Measurements from ENCODE around the gene SMTN.
"Not testable (repeated sequence)": the region's sequence is repeated elsewhere in the genome, so short reads cannot be mapped to it uniquely, and the experiment has no call there.

SMTN gene

GRCh38 chr22:31073545-31074145, 7.5 kb upstream of the SMTN start:
- DNase-seq, result not testable (repeated sequence)

DNA sequence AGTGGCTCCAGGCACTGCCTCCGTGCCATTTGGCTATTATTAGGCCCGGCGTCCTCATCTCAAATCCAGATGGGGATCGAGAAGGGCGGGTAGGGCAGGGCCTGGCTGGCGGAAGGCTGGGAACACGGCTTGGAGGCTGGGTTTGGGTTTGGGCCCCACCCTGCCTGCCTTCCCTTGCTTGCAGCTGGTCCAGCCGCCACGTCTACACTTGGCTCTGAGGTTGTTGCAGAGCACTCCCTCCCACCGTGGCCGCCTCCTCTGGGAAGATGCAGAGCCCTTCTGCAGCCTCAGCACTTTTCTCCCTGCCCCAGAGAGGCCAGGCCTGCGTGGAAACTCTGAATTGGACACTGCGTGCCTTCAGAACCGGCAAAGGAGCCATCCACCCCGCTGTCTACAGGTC, 5.2 kb upstream of the SMTN start:
- no peak for DNase-seq

- no peak for DNase-seq
Observed at GRCh38 chr22:31077681-31078080, 3.4 kb upstream of the SMTN start.

- not testable (repeated sequence) for DNase-seq
Observed at GRCh38 chr22:31078389-31078788, 2.7 kb upstream of the SMTN start.

DNA sequence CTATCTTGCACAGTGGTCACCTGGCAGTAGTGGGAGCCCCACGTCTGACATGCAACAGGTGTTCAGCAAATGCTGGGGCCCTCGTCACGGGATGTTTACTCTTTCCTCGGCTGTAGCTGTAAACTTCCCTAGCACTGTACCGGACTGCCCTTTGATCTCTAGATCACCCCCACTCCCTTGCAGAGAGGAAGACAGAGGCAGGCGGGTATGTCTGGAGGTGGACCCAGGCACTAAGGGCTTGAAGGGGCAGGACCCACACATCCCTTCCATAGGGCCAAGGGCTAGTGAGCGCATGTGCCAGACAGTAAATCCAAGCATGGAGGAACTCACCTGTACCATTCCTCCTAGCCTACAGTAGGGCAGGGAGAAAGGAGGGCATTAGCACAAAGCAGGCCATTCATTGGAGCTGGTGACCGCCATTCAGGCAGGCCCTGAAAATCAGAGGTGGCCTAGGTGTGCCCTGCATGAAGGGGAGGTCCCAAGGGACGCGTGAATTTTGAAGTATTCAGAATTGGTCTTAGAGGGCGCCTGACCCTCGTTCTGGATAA, 1.9 kb upstream of the SMTN start:
- no peak for DNase-seq

- no peak for DNase-seq
Observed at GRCh38 chr22:31080164-31080847, 812 bp upstream of the SMTN start.

DNA sequence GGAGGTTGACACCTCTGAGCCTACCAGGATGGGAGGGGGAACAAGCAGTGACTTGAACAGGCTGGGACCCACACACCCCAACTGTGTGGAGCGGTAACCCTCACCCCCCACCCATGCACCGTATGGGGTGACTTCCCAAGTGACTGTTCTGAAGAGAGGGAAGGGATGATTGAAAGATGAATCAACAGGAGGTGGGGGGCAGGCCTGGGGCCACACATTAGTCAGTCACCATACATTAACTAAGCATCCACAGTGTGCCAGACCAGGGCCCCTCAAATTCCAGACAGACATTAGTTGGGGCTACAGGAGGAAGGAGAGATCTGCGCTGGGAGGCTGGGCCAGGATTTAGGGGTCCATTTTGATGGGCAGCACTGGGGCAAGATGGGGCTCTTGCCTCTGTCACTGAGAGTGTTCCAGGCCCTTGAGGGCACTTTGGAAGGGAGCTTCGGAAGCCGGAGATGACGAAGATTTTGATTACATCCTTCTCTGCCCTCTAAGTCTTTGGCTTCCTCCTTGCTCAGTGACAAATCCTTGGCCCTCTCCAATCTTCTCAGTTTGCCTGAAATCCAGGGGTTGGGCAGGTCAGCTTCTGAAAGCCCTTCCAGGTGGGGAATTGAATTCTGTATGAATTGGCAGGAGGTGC, 966 bp downstream of the SMTN start:
- no peak for DNase-seq

- no peak for DNase-seq
Observed at GRCh38 chr22:31082606-31083376, 1.7 kb downstream of the SMTN start.

DNA sequence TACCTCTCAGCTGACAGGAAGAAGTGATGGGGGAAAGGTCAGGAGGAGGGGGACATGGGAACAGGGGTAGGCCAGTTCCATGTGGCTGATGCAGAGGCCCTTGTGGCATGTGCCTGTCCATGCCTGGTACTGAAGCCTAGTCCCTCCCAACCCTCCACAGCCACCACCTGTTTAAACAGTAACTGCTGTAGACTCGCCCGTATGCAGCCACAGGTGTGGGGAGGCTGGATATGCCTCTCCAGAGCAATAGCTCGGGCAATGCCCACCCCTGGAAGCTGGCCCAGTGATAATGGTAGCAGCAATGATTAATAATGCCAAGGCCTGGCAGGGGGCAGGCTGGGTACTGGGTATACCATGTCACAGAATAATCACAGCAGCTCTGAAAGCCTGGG, 2.3 kb downstream of the SMTN start:
- DNase-seq, result peak; percentile 92

DNA sequence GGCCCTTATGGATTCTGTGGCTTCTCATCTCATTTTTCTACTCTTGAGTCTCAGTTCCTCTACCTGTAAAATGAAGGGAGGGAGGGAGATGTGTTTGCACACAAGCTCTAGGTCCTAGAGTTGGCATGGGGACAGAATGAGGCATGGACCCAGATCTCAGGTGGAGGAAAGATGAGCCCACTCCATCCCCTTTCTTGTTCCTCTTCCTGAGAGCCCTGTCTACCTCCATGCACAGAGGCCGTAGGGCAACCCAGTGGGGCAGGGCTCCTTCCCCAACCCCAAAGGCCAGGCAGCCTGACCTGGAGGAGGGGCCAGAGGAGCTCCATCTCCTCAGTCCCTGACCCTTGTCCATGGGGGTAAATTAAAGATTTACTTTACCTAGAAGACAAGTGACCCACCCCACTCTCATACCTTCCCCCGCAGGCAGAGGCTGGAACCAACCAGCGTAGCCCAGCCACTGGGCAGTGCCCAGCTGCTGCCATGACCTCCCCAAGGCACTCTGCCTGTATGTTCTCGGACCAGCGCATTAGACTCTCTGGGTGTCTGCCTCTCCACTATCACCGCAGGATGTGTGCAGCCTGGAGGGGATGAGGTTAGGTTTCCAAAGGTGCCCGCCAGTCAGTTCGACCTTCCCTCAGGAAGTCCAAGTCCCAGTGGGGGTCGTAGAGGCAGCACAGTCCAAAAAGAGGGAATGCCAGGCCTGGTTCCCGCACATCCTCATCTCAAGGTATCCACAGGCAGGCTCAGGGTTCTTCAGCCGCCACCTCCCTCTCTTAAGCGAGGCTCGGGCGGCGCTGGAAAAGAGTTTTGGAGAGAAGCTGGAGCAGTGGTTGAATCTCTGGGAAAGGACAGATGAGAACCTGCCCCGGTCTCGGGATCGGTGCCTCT, 3.0 kb downstream of the SMTN start:
- DNase-seq, result no peak

DNA sequence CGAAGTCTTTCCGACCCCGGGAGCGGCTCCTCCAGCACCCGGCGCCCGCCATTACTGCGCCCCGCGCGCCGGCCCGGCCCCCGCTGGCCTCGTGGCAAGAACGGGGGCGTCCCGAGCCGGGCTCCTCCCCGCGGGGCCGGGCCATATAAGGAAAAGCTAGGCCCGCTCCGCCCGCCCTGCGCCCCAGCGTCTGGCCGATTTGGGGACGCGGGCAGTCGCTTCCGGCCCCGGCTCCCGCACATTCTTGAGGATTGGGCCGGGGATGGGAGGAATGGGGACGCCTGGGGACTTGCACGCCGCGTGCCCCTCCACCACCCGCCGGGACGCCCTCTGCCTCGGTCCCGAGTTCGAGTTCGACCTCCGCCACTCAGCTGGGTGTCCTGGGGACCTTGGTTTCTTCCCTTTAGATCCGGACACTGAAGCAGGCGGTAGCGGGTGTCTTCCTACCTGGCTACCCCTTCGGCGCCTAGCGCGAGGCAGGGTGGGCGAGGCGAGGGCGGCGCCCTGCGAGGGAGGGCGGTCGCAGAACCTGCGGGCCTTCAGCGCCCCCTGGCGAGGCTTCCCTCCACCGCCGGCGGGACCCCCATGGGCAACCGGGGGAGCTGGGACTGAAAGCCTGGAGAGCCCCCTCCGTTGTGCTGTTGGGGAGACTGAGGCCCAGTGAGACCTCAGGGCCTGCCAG, 3.8 kb downstream of the SMTN start:
- DNase-seq, result no peak

GRCh38 chr22:31085493-31085824, 4.3 kb downstream of the SMTN start:
- DNase-seq, result no peak

GRCh38 chr22:31085928-31086327, 4.8 kb downstream of the SMTN start:
- no peak for DNase-seq

GRCh38 chr22:31086703-31087330, 5.7 kb downstream of the SMTN start:
- no peak for DNase-seq

- no peak for DNase-seq
Observed at GRCh38 chr22:31087744-31088215, 6.7 kb downstream of the SMTN start.

GRCh38 chr22:31088233-31088986, 7.3 kb downstream of the SMTN start:
- DNase-seq, result no peak

DNA sequence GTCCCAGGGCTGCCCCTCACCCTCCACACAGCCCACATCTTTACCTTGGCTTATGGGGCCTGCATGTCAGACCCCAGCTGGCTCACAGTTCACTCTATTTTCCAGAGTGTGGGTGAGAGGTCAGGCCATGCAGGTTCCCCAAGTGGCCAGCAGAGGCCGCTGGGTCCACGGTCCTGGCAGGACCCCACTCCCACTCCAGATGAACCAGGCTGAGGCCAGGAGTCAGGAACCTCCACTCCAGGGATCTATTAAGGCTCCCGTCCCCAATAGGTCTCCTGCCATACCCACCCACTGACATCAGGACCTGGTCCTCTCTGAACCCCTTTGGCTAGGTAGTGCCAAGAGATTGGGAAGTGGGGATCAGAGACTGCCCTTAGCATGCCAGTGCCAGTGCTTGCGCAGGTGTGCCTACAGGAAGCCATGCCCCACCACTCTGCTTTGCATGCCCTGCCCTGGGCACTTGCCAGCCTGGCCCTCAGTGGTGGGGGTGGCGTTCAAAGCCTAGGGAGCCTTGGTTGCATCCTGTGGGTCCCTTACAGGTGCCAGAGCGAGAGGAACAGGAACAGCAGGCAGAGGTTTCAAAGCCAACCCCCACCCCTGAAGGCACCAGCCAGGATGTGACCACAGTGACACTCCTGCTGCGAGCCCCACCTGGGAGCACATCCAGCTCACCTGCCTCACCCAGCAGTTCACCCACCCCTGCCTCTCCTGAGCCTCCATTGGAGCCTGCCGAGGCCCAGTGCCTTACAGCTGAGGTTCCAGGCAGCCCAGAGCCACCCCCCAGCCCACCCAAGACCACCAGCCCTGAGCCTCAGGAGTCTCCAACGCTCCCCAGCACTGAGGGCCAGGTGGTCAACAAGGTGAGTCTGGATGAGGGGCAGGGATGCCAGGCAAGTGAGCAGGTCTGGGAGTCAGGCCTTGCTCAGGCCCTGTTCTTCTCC, 8.3 kb downstream of the SMTN start:
- peak; percentile 20 for DNase-seq

DNA sequence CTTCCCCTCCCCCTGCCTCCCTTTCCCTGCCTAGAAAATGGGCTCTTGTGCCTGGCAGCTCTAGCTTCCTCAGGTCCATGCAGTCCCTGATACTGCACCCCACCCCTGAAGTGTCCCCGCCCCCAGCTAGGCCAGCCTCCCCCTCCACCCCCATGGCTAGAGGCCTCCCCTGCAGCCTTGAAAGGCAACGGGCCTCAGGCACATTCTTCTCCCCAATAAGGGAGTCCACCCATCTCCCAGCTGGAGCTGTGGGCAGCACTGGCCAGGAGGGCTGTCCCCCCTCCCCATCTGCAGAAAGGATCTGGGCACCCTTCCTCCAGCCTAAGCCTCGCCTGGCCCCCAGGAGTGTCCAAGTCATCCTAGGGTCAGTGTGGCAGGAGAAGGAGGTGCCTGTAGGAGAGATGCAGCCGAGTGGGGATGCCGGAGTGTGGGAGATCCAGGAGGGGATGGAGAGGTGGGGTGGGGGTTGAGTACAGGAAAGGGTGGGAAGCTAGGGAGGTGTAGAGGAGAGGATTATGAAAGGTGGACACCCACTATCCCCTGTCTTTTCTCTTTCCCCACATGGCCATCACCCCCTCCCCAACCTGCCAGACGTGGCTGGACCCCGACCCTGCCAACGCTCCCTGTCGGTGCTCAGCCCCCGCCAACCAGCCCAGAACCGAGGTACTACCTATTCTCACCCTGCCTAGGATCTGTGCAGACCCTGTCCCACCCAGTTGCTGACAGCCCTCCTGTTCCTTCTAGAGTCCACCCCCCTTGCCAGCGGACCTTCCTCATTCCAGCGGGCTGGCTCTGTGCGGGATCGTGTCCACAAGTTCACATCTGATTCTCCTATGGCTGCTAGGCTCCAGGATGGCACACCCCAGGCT, 9.3 kb downstream of the SMTN start:
- DNase-seq, result no peak
